T-helper 1 cell (primary cell): ENCODE data around the gene PPM1D.
"Not testable (repeated sequence)": the region's sequence is repeated elsewhere in the genome, so short reads cannot be mapped to it uniquely, and the experiment has no call there.

Experiments
- DNase-seq, 5 donors: peaks; one replicate each; pipeline ENCODE4 v3.0.0-alpha.2; 2012 to 2020

The PPM1D gene

GRCh38 chr17:60594170-60594569 is 5.8 kb upstream of the PPM1D start:
- DNase-seq, result not testable (repeated sequence)

GRCh38 chr17:60594734-60595133 is 5.3 kb upstream of the PPM1D start:
- no peak for DNase-seq

DNA sequence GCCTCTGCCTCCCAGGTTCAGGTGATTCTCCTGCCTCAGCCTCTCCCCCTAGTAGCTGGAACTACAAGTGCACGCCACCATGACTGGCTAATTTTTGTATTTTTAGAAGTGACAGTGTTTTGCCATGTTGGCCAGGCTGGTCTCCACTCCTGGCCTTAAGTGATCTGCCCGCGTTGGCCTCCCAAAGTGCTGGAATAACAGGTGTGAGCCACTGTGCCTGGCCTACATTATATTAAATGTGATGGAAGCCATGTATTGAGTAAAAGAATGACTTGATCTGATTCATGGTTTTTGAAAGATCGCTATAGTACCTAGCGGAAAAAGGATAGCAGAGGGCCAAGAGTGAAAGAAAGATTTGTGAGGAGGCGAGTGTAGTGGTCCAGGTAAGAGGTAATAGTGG is 2.7 kb upstream of the PPM1D start:
- DNase-seq, result no peak

DNA sequence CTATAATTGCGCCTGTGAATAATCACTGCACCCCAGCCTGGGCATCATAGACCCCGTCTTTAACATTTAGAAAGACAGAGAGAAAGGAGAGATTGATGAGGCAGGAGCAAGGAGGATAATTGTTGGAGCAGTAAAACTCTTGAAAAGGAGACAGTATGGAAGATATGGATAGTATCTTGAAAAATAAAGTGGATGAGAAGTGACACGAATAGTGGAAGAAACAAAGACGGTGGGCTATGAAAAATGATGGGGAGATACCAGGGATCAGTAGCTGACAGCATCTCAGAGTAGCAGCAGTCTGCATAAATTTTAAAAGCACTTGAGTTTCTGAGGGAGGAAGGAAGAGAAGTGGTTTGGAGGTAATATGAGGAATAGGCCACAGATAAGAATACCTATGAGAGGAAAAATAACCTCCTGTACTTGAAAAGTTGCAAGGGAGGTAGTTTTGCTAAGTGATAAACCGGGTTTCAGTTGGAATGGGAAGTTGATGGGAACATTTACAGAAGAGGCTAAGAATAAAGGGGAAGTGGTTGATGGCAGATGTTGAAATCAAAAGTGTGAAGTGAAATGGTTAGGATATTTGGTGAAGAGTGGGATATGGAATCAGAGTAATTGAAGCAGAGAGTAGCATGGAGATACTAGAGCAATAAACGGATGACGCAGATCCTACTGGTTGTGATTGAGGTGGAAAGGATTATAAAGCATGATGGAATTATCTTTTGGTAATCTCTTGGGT is 1.8 kb upstream of the PPM1D start:
- no peak for DNase-seq

DNA sequence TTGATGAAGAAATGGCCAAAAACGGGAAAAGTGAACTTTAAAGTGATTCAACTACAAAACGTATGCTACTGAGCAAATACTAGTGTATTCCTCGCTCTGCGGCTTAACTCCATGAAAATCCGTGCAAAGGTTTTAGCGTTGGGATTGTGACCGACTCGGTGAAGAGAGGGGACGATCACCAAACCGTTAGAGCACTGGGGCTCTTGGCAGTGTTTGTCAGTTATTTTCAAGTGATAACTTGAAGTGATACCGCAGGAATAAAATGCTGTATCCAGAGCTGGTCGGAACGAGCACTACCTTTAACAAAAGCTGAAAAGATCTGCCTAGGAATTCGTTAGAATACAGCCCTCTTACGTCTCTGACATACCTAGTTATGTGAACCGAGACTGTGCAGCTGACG is 773 bp upstream of the PPM1D start:
- no peak for DNase-seq

GRCh38 chr17:60600490-60601446 is 775 bp downstream of the PPM1D start:
- DNase-seq, result peak; percentile 21 to 63 (median 46)

GRCh38 chr17:60601447-60602384 is 1.7 kb downstream of the PPM1D start:
- peak in 3 of 5 donors; percentile 3 to 44 (median 18) for DNase-seq

DNA sequence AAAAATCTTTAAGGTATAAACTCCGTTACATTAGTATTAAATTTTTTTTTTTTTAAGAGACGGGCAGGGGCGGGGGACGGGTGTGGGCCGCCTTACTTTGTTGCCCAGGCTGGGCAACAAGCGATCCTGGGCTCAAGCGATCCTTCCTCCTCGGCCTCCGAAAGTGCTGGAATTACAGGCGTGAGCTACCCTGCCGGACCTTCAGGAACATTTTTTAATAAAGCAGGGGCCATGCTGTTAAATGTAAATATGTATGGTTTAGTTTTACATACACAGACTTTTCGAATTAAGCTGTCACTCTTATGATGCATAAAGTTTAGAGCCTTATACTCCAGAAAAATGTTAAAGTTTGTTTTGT is 2.4 kb downstream of the PPM1D start:
- DNase-seq, result no peak

DNA sequence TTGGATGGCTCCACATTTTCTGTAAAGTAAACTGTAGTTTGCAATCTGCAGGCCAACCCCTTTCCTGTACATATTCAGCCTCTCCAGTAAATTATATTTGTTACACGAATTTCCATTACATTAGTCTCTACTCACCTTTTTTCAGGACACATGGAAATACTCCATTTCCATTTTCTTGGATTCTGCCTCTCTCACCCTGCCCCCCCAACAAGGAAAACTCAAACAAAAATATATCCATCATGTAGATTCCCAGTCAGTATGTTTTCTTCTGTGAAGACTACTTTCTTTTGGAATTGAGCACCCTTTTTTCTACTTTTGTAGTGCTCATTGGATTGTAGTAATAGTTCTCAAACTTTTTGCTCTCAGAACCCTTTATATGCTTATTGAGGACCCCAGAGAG is 2.9 kb downstream of the PPM1D start:
- no peak for DNase-seq

DNA sequence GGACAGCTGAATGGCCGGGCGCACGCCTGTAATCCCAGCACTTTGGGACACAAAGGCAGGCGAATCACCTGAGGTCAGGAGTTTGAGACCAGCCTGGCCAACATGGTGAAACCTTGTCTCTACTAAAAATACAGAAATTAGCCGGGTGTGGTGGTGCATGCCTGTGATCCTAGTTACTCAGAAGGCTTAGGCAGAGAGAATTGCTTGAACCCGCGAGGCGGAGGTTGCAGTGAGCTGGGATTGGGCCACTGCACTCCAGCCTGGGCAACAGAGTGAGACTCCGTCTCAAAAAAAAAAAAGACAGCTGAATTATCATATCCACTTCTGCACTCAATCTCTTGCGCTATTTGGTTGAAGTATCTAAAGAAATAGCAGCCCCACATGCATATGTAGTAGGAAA is 3.5 kb downstream of the PPM1D start:
- DNase-seq, result not testable (repeated sequence)

DNA sequence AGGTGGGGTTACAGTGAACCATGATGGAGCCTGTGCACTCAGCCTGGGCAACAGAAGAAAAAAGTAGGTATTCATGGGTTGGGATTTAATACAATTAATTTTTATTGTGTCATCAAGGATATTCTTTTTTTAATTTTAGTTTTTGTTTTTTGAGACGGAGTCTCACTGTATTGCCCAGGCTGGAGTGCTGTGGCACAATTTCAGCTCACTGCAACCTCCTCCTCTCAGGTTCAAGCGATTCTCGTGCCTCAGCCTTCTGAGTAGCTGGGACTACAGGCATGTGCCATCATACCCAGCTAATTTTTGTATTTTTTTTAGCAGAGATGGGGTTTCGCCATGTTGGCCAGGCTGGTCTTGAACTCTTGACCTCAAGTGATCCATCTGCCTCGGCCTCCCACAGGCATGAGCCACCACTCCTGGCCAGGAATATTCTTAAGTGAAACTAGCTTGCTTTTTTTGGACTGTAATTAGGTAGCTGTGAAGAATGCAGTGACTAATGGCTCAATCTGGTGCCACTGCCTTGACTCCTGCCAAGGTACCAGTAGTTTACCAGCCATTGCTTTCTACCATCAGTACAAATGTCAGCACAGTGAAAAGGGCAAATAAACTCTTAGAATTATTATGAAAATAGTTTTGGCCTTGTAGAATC is 4.8 kb downstream of the PPM1D start:
- no peak for DNase-seq

GRCh38 chr17:60606036-60606435 is 6.0 kb downstream of the PPM1D start:
- DNase-seq, result no peak

DNA sequence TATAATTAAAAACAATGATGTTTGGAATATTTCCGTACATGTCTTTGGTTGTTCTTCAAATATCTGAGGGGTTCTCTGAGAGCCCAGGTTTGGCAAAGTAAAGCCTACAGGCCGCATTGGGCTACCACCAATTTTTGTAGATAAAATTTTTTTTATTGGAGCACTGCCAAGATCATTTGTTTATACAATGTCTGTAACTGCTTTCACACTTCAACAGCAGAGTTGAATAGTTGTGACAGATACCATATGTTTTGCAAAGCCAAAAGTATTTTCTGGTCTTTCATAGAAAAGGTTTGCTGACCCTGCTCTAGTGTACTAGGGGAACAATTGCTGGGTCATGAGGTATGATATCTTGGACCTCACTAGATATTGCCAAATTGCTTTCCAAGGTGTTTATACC is 10.5 kb downstream of the PPM1D start:
- DNase-seq, result no peak

- DNase-seq, result not testable (repeated sequence)
Measured at GRCh38 chr17:60611321-60611720, 11.3 kb downstream of the PPM1D start.

- no peak for DNase-seq
Measured at GRCh38 chr17:60613325-60613724, 13.3 kb downstream of the PPM1D start.

GRCh38 chr17:60613796-60614195 is 13.8 kb downstream of the PPM1D start:
- DNase-seq, result not testable (repeated sequence)

DNA sequence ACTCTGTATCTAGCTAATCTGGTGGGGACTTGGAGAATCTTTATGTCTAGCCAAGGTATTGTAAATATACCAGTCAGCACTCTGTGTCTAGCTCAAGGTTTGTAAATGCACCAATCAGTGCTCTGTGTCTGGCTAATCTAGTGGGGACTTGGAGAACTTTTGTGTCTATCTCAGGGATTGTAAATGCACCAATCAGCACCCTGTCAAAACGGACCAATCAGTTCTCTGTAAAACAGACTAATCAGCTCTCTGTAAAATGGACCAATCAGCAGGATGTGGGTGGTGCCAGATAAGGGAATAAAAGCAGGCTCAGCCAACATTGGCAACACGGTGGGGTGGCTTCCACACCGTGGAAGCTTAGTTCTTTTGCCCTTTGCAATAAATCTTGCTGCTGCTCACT is 14.3 kb downstream of the PPM1D start:
- not testable (repeated sequence) for DNase-seq

GRCh38 chr17:60615108-60615507 is 15.1 kb downstream of the PPM1D start:
- DNase-seq, result no peak

DNA sequence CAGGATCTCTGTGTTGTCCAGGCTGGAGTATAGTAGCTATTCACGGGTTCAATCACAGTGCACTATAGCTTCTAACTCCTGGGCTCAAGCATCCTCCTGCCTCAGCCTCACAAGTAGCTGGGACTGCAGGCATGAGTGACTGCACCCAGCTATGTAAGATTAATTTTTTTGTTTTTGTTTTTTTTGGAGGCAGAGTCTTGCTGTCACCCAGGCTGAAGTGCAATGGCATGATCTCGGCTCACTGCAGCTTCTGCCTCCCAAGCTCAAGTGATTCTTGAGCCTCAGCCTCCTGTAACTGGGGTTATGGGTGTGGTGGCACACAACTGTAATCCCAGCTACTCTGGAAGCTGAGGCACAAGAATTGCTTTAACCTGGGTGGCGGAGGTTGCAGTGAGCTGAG is 15.8 kb downstream of the PPM1D start:
- no peak for DNase-seq

- no peak for DNase-seq
Measured at GRCh38 chr17:60618080-60618479, 18.1 kb downstream of the PPM1D start.

DNA sequence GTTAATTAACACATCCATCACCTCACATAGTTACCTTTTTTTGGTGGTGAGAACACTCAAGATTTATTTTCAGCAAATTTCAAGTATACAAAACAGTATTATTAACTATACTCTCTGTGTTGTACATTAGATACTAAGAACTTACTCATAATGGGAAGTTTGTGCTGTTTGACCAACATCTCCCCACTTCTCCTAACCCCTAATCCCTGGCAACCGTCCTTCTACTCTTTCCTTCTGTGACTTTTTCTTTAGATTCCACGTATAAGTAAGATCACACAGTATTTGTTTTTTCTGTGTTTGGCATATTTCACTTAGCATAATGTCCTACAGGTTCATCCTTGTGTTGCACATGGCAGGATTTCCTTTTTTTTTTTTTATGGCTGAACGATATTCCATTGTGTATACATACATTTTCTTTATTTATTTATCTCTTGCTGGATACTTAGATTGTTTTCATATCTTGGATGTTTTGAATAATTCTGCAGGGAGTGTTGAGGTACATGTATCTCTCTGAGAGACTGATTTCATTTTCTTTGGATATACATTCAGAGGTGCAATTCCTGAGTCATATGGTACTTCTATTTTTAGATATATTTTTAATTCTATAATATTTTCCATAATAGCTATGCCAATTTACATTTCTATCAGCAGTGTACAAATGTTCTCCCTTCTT is 19.0 kb downstream of the PPM1D start:
- no peak for DNase-seq

- DNase-seq, result no peak
Measured at GRCh38 chr17:60622961-60623360, 23.0 kb downstream of the PPM1D start.
